Large intestine (tissue), 12 donors: ENCODE results near the gene ZMYND10. TPM values are rescaled to one million over a fixed set of nuclear protein-coding genes. Genes with fewer than 3 reads are reported as not detected.

Experiments used
- DNase-seq, 2 donors: peaks; one replicate each; pipeline versions ENCODE4 v3.0.0 to v3.0.0-alpha.2; 2013
- H3K27ac ChIP-seq: one replicate; pipeline ENCODE4 v1.5.1; 2013; ENCODE audit warnings: low read length
- H3K27me3 ChIP-seq: 2 replicates; pipeline ENCODE4 v1.6.1; 2013; ENCODE audit warnings: low read length; ENCODE audit not compliant: control insufficient read depth, insufficient read depth
- H3K36me3 ChIP-seq: 2 replicates; pipeline ENCODE4 v1.6.1; 2013; ENCODE audit warnings: low read length; ENCODE audit not compliant: control insufficient read depth, insufficient read depth
- H3K4me1 ChIP-seq: one replicate; pipeline ENCODE4 v1.6.1; 2013; ENCODE audit warnings: low read length; ENCODE audit not compliant: control insufficient read depth, insufficient read depth
- H3K4me3 ChIP-seq: one replicate; pipeline ENCODE4 v1.5.1; 2013; ENCODE audit warnings: low read length
- H3K9me3 ChIP-seq: one replicate; pipeline ENCODE4 v1.6.1; 2013; ENCODE audit warnings: mild to moderate bottlenecking, low read depth, low read length, moderate library complexity; ENCODE audit not compliant: control insufficient read depth
- WGBS: methylation state at CpG from one replicate; pipeline ENCODE4 v1.1.5; 2013; ENCODE audit warnings: low lambda C conversion rate; ENCODE audit not compliant: insufficient coverage; 5-methylcytosine and 5-hydroxymethylcytosine counted together
- long read RNA-seq, 11 donors: transcript quantifications; one replicate each; lab custom pipeline, GENCODE V29; 2026
- polyA plus RNA-seq: library from polyadenylated mRNA; unstranded; fragments of 120-200 nt; gene quantifications from one replicate; pipeline ENCODE4 v1.2.1, GENCODE V29; 2013

The ZMYND10 gene
- 0.99 TPM for polyA plus RNA-seq
- long read RNA-seq, donor 1 = 0 reads
- long read RNA-seq, donor 2 = 0 reads
- long read RNA-seq, donor 3 = 0 reads
- long read RNA-seq, donor 4 = 0 reads
- long read RNA-seq, donor 5 = 0 reads
- long read RNA-seq, donor 6 = 0 reads
- long read RNA-seq, donor 7 = 0 reads
- long read RNA-seq, donor 8 = 0 reads
- long read RNA-seq, donor 9 = 0 reads
- long read RNA-seq, donor 10 = 0 reads
- long read RNA-seq, donor 11 = 0 reads

DNA sequence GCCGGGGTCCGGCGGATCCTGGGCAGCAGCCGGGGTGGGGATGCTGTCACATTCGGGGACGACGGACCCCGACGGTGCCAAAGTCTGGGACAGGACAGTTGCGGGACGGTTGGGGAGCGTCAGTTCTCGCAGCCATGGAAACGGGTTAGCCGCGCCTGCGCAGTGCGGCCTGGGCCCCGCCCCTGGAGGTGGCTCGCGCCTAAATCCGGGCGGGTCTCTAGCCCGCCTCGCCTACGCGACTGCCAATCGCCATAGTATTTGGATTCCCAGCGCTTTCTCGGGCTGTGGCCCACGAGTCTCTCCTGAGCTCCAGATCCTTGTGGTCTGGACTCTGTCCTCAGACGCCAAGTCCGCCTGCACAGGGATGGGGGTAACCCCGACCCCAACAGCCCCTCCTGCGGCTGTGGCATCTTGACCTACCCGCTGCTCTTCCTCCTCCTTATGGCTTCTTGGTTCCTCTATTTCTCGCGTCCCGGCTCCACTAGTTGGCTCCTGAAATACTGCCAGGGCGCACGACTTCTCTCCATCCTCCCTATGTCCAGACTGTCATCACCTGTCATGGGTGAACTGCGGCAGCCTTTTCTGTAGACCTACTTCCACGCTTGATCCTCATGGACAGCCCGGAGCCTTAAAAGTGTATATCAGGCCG lies at the start of gene ZMYND10:
Gene ZMYND10, minus strand, starts transcription at position 147 of the 649 bp plus-strand sequence. CDS start 153 bp downstream, outside the sequence.
- peaks cover 10% of the 10 kb centered on the region for H3K27me3 ChIP-seq
- peaks cover 20% of the 10 kb centered on the region for H3K36me3 ChIP-seq
- no peaks in the 10 kb centered on the region for H3K9me3 ChIP-seq
- no peak within 1 kb of the TSS for H3K27ac ChIP-seq
- WGBS = no CpG with 5 or more reads among the region's 45 CpGs
- H3K4me3 ChIP-seq = peak within 1 kb of the TSS; percentile 27
- DNase-seq = peak in 1 of 2 donors; percentile 42
- peaks cover 26% of the 10 kb centered on the region for H3K4me1 ChIP-seq

DNA sequence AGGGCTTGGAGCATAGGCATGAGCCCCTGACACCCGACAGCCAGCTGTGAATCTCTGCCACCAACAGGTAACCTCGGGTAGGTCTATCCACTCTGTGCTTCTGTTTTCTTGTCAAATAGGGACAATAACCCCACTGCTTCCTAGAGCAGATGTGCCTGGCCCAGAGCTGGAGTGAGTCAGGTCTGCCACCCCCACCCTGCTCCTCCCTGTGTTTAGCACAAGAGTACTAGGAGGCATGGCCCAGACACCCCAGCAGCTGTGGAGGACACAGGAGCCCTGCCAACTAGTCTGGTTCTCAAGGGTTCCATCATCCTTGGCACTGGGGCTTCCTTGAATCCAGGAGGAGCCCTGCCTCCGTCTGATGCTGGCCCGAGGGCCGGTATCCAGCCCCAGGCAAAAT lies 47.5 kb upstream of the ZMYND10 start:
- whole genome bisulfite sequencing = no CpG with 5 or more reads among the region's 5 CpGs
- H3K27ac ChIP-seq = no peak overlapping the region
- no peaks in the 10 kb centered on the region for H3K36me3 ChIP-seq
- H3K9me3 ChIP-seq = no peaks in the 10 kb centered on the region
- H3K4me3 ChIP-seq = no peak overlapping the region
- H3K4me1 ChIP-seq = peaks cover 21% of the 10 kb centered on the region
- H3K27me3 ChIP-seq = no peaks in the 10 kb centered on the region
- DNase-seq = no peak

DNA sequence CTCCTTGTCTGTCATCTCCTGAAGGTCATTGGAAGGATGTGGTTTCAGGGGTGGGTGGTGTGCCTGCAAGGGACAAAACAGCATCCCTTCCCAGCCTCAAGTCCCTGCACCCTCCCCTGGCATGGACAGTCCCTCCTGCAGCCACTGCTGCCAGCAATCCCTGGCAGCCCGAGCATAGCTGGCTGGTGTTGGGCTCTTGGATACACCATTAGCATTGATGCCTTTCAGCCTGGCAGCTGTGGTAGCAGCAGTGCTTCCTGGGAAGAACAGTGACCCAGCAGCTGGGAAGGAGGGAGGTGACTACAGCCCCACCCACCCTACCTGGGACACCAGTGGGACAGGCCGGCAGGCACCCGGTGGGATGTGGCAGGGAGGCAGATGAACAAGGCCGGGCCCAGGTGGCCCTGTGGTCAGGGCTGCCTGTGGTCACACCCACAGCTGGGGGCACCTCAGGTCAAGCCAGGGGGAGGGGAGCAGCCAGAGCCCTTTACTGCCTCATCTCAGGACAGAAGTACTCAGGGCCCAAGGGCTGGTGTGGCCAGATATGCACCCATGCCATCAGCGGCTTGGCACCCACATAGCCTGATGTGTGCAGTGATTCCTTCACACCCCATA lies 46.7 kb upstream of the ZMYND10 start:
- no peaks in the 10 kb centered on the region for H3K36me3 ChIP-seq
- DNase-seq = no peak
- H3K27me3 ChIP-seq = no peaks in the 10 kb centered on the region
- no CpG with 5 or more reads among the region's 5 CpGs for WGBS
- H3K27ac ChIP-seq = no peak overlapping the region
- peaks cover 21% of the 10 kb centered on the region for H3K4me1 ChIP-seq
- H3K9me3 ChIP-seq = no peaks in the 10 kb centered on the region
- H3K4me3 ChIP-seq = no peak overlapping the region

DNA sequence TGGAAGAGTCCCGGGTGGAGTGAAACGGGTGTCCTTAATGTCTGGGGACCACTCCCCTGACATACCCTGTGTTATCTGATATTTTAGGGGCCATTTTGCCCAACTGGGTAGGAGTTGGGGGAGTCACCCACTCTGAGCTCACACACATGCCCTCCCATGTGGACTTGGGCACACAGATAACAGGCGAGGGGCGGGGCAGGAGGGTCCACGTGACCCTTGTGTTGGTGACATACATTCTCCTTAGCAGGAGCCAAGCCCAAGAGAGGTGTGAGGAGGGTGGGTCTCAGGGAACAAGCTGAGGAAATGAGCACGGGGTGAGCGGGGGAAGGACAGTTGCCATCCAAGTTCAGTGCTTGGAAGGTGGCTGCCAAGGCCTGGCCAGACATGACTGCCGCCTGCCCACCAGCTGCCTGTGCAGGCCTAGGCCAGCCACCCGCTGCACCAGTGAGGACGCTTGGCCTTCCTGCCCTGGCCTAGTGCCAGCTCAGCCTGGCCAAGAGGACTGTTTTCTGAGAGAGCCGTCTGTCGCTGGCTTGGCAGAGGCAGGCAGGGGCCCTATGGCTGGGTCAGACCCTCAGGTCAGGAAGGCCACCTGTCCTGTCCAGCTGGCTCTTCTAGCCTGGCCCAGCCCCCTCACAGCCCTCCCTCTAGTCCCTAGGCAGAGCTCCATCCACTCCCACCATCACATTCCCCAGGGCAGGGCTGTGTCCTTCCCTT lies 45.1 kb upstream of the ZMYND10 start:
- peaks cover 20% of the 10 kb centered on the region for H3K4me1 ChIP-seq
- no CpG with 5 or more reads among the region's 12 CpGs for WGBS
- H3K27me3 ChIP-seq = no peaks in the 10 kb centered on the region
- peak overlapping the region; percentile 38 for H3K27ac ChIP-seq
- H3K36me3 ChIP-seq = no peaks in the 10 kb centered on the region
- H3K4me3 ChIP-seq = no peak overlapping the region
- no peaks in the 10 kb centered on the region for H3K9me3 ChIP-seq
- peak; percentile 91 to 96 for DNase-seq

DNA sequence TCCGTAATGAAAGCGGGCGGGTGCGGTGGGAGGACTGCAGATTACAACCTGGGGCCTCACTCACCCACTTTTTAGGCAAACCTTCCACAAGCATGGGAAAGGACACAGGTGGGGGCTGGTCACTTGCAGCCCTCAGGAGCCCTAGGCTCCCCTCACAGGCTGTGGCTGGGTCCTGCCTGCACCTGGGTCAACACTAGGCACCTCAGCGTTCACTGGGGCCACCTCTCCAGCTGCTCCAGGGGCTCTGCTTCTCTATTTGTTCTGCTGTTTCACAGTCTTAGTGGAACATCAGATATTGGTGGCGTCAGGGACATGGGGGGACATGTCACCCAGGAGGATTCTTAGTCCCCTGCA lies 43.9 kb upstream of the ZMYND10 start:
- H3K4me1 ChIP-seq = peaks cover 17% of the 10 kb centered on the region
- no peaks in the 10 kb centered on the region for H3K36me3 ChIP-seq
- WGBS = no CpG with 5 or more reads among the region's 6 CpGs
- no peaks in the 10 kb centered on the region for H3K9me3 ChIP-seq
- H3K4me3 ChIP-seq = no peak overlapping the region
- H3K27ac ChIP-seq = no peak overlapping the region
- no peak for DNase-seq
- H3K27me3 ChIP-seq = no peaks in the 10 kb centered on the region

DNA sequence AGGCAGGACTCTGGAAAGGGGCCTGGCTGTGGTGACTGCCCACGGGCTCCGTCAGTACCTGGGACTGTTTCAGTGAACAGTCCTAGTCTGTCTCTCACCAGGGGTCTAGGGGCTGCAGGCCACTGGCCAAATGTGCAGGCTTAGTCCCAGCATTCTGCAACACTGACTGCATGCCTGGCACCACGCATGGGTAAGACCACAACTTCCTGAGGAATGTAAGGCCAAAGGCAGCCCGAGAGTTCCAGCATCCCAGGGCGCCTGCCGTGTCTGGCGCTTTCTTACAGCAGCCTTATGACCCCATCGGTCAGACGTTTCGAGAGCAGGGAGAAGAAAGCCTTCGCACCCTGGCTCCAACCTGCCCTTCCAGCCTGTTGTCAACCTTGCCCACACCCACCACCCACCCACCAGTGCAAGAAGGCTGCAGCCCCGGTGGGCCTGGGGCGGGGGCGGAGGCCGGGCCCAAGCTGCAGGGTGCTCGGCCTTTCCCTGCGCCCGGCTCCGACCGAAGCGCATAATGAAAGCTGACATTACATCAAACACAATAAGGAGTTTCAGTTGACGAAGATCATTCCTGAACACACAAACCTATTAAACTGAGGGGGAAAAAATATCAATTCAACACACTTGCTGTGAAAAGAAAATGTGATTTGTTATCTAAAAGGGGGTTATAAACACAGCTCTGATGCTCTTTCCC lies 43.3 kb upstream of the ZMYND10 start:
- no peaks in the 10 kb centered on the region for H3K9me3 ChIP-seq
- no peak overlapping the region for H3K4me3 ChIP-seq
- no peak overlapping the region for H3K27ac ChIP-seq
- WGBS = no CpG with 5 or more reads among the region's 22 CpGs
- no peaks in the 10 kb centered on the region for H3K36me3 ChIP-seq
- no peaks in the 10 kb centered on the region for H3K27me3 ChIP-seq
- no peak for DNase-seq
- H3K4me1 ChIP-seq = peaks cover 17% of the 10 kb centered on the region

DNA sequence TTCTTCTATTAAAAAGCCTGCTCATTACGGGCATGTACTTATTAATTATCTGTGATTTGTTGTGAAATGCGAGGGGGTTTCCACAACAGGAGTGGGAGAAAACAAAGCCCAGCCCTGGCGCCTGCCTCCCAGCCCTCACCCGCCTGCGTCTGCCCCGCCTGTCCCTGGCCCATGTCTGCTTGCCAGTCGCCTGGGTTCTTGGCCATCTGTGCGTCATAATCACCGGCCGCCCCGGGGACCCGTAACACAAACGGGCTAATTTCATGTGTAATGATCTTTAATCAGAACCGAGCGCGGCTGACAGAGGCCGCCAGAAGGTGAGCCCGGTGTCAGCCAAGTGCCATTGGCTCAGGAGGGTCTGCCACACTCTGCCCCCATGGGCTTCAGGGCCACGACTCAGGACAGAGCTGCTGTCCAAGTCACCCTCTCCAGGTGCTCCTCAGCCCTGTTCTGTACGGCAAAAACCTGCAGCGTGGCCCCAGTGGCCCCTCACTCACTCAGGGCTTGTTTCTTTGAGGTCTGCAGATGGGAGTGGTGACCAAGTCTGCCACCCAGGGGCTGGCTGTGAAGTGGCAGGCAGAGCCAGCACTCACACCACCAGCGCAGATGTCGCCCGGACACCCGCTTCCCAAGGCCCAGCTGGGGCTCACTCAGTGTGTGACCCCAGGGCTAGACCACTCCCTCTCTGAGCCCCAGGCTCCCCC lies 42.6 kb upstream of the ZMYND10 start:
- peak in 1 of 2 donors; percentile 21 for DNase-seq
- Histone ChIP-seq H3K9me3 (no peaks in the 10 kb centered on the region), H3K27ac (no peak overlapping the region), H3K36me3 (no peaks in the 10 kb centered on the region), H3K27me3 (no peaks in the 10 kb centered on the region), H3K4me1 (peaks cover 17% of the 10 kb centered on the region), H3K4me3 (no peak overlapping the region)
- no CpG with 5 or more reads among the region's 25 CpGs for WGBS

DNA sequence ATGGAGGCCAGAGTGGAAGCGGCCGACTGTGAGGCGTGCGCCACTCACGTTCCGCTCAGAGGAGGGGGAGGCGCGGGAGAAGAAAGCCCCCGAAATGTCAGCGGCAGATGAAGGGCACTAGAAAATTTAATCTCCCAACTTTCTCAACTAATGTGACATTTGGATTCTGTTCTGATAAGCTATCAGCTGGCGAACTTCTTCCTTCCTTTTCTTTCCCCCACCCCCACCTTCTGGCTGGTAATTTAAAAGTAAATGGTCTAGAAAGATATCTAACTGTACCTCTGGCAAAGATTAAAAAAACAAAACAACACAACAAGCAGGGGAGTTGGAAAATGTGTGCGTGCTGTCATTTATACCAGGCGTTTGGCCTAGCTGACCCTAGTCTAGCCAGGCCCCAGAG lies 40.2 kb upstream of the ZMYND10 start:
- H3K36me3 ChIP-seq = no peaks in the 10 kb centered on the region
- 80% methylated on average over 1 of the region's 13 CpGs for WGBS
- no peak overlapping the region for H3K27ac ChIP-seq
- H3K27me3 ChIP-seq = no peaks in the 10 kb centered on the region
- H3K4me1 ChIP-seq = peaks cover 11% of the 10 kb centered on the region
- H3K9me3 ChIP-seq = no peaks in the 10 kb centered on the region
- H3K4me3 ChIP-seq = no peak overlapping the region
- no peak for DNase-seq

DNA sequence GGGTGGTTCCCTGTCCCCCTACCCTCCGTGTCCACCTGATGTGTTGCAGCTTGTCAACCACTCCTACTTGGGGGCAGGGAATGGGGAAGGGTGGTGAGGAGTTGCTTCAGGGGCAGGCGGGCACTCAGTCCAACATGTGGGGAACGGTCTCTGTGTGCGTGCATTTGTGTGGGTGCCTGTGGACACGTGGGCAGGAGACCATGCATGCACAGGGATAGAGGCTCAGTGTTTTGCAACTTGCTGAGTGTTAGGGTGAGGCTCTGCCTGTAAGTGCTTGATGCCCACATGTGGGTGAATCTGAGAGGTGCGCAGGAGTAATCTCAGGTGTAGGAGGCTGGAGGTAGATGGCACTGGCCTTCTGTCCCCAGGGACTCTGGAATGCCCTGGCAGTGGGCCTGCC lies 38.2 kb upstream of the ZMYND10 start:
- Histone ChIP-seq H3K36me3 (no peaks in the 10 kb centered on the region), H3K27ac (no peak overlapping the region), H3K4me3 (no peak overlapping the region), H3K27me3 (no peaks in the 10 kb centered on the region), H3K9me3 (no peaks in the 10 kb centered on the region), H3K4me1 (no peaks in the 10 kb centered on the region)
- no CpG with 5 or more reads among the region's 6 CpGs for whole genome bisulfite sequencing
- DNase-seq = no peak
